Measurements from ENCODE around the gene RNF39. TPM values are rescaled to one million over a fixed set of nuclear protein-coding genes. Genes with fewer than 3 reads are reported as not detected.
"Not testable (repeated sequence)": the region's sequence is repeated elsewhere in the genome, so short reads cannot be mapped to it uniquely, and the experiment has no call there.

The RNF39 gene, protein sequence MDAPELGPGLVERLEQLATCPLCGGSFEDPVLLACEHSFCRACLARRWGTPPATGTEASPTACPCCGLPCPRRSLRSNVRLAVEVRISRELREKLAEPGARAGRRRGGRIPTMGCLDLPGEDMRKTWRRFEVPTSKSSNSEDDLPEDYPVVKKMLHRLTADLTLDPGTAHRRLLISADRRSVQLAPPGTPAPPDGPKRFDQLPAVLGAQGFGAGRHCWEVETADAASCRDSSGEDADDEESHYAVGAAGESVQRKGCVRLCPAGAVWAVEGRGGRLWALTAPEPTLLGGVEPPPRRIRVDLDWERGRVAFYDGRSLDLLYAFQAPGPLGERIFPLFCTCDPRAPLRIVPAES
- not detected for total RNA-seq

- DNase-seq (ENCODE audit: low spot score), result no peak
Observed at GRCh38 chr6:30075094-30075789, at the start of gene RNF39. RNF39 (minus strand) TSS chr6:30075769; CDS start chr6:30075585, 184 bp downstream.

GRCh38 chr6:30122515-30122914 lies 46.9 kb upstream of the RNF39 start:
- DNase-seq (ENCODE audit: low spot score) (no peak), ATAC-seq (no peak)
- intact Hi-C loops (cut with DNase I), result loop anchor here (10.0 kb wide), 1 partner anchor 278 kb away; no protein-coding TSS in a partner anchor

More at GRCh38 chr6:30075094-30075789, at the start of gene RNF39:
- intact Hi-C loops (cut with DNase I), result no loop called here
- ATAC-seq, result no peak

GRCh38 chr6:30121446-30122366 lies 46.1 kb upstream of the RNF39 start:
- intact Hi-C loops (cut with DNase I), result loop anchor here (10.0 kb wide), 1 partner anchor 277 kb away; no protein-coding TSS in a partner anchor
- no peak for DNase-seq (ENCODE audit: low spot score)
- ATAC-seq, result no peak

GRCh38 chr6:30118691-30119090 lies 43.1 kb upstream of the RNF39 start:
- intact Hi-C loops (cut with DNase I); DNase-seq (ENCODE audit: low spot score): not testable (repeated sequence)

GRCh38 chr6:30116724-30117123 lies 41.2 kb upstream of the RNF39 start:
- DNase-seq (ENCODE audit: low spot score) (no peak), ATAC-seq (no peak)
- intact Hi-C loops (cut with DNase I), result no loop called here

More at GRCh38 chr6:30118691-30119090, 43.1 kb upstream of the RNF39 start:
- not testable (repeated sequence) for ATAC-seq

DNA sequence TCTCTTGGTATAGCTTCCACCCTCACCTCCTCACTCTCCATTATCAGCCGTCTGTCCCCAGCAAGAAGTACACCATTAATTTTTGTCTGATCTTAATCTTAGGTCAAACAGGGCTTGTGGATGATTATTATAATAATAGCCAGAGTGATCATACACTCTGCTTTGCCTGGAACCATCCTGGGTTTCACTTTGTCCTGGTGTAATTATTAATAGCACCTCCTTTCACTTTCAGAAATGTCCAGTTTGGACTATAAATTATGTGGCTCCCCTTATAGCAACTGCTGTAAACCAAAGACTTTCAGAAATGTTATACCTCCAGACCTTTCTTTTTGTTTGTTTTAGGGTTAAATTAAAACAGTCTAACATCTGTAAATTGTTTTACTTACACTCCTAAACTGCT lies 38.3 kb upstream of the RNF39 start:
- DNase-seq (ENCODE audit: low spot score), result no peak
- no peak for ATAC-seq
- intact Hi-C loops (cut with DNase I), result no loop called here

DNA sequence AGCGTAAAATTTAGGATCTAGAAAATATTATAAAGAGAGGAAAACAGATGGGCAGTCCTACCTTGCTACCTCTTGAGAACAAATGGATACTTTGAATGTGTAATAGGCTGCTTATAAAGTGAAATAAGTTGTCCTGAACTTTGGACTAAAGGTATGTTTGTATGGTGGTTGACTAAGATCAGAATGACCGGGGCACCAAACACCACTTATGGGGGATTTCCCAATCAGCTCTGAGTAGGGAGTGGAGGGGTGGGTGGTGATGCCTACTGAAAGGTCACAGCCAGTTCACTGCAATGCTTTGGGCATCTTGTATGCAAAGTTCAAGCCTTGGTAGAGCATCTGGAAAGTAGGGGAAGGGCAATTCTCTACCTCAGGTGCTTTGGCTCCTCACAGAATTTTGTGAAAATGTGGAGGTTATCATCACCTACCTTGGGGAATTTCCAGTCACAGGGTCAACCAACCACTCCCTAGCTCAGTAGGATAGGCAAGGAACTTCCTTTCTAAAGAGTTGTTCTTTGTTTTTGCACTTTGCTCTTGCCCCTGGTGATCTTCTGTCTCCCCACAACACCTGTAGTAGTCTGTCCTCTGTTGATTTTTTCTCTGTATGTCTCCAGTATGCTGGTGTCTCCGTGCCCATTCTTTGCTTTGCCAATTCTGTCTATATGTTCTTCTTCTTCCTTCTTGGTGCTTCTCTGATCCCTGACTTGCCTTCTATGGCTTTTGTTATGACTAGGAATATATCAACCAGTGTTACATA lies 37.6 kb upstream of the RNF39 start, which contains the start of gene TRIM31:
TRIM31 (minus strand) TSS at position 88 of the 757 bp plus-strand sequence. CDS start 285 bp downstream, outside the sequence.
- ATAC-seq, result no peak

DNA sequence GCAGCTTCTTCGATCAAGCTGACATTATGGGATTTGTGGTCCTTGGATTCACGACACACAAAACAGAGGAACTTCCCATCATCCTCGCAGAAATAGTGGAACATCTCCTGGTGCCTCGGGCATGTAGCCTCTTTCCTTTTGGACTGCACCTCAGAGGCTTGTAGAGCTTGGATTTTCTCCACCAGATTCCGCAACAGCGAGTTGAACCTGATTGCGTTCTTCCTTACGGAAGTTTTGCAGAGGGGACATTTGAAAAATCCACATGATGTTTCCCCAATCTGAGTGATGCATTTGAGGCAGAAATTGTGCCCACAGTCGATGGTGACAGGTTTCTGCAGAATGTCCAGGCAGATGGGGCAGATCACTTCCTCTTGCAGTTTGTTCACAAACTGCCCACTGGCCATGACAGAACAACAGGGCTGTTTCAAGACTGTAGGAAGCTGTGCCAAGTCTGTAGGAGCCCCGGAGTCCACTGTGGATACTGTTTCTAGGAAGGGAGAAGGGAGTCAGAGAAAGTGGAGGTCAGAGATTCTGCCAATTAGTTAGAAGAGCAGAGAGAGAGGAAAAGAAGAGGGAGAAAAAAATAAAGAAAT lies 36.9 kb upstream of the RNF39 start:
- intact Hi-C loops (cut with DNase I), result no loop called here
- DNase-seq (ENCODE audit: low spot score), result no peak
- ATAC-seq, result no peak

More for the DNA sequence above, 37.6 kb upstream of the RNF39 start, which contains the start of gene TRIM31:
- no peak for DNase-seq (ENCODE audit: low spot score)
- intact Hi-C loops (cut with DNase I), result no loop called here

DNA sequence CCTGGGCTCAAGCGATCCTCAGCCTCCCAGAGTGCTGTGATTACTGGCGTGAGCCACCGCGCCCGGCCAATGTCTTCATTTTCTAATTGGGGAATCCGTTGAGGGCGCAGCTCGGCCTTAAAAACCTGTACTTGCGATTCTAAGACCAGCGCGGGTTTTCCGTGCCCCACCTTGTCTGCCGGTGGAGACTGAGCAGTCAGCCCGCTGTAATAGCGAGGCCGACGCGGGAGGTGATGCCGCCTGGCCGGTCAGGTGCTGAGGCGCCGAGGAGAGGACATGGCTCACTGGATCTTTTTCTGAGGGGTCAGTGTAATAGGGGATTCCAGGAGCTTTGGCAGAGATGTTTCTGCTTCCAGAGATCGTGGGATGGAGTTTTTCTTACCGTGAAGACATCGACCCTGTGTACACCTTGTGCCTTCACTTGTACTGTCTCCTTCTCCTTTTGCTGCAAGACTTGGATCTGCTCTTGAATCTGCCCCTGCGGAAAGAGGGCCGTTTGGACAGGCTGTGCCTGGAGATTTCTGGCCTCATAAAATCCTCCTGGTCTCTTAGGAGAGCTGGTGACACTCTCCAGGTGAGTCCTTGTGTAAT lies 35.8 kb upstream of the RNF39 start:
- DNase-seq (ENCODE audit: low spot score), result no peak
- ATAC-seq, result no peak
- intact Hi-C loops (cut with DNase I), result no loop called here

DNA sequence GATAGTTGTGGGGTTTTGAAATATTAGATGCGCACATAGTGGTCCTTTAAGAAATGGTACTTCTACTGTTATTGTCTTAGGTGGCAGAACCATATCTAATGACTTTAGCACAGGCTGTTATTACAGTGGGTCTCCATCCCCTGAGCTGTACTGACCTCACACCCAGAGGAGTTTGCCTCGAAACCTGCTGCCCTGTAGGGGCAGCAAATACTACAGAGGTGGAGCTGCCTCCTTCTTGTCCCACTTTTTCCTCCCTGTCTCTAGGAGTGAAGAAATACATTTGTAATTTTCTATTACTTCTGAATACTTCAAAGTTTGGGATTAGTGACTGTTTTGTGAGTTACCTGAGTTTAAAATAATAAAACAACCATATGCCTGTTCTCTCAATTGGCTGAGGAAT lies 29.1 kb upstream of the RNF39 start:
- DNase-seq (ENCODE audit: low spot score), result no peak
- intact Hi-C loops (cut with DNase I), result no loop called here

DNA sequence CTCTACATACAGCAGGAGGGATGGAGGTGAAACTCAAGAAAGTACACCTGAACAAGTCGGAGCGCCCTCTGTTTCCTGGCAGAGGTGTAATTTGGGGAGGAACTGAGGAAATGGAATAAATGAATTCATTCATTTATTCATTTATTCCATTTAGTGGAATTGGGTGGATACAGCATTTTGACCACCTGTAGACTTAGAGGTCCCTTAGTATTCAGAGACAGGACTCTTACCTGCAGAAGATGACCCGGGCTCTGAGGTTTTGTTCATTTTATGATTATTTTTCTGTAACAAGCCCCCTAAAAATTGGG lies 28.3 kb upstream of the RNF39 start:
- no peak for DNase-seq (ENCODE audit: low spot score)
- intact Hi-C loops (cut with DNase I), result no loop called here

More for the DNA sequence above, 29.1 kb upstream of the RNF39 start:
- ATAC-seq, result no peak

GRCh38 chr6:30102970-30103871 lies 27.7 kb upstream of the RNF39 start:
- peak; percentile 91 for ATAC-seq
- intact Hi-C loops (cut with DNase I), result no loop called here
- peak; percentile 91 for DNase-seq (ENCODE audit: low spot score)

More for the DNA sequence above, 28.3 kb upstream of the RNF39 start:
- ATAC-seq, result no peak

- no peak for DNase-seq (ENCODE audit: low spot score)
- intact Hi-C loops (cut with DNase I), result no loop called here
- ATAC-seq, result peak; percentile 71
Observed at GRCh38 chr6:30102414-30102969, 26.9 kb upstream of the RNF39 start.

- ATAC-seq (peak; percentile 96), DNase-seq (ENCODE audit: low spot score) (peak; percentile 94)
- intact Hi-C loops (cut with DNase I), result no loop called here
Observed at GRCh38 chr6:30101444-30102413, 26.2 kb upstream of the RNF39 start.

Data from sciatic nerve (tissue), 2 donors.